ENCODE measurements around the gene DENND1A. TPM values are rescaled to one million over a fixed set of nuclear protein-coding genes. Genes with fewer than 3 reads are reported as not detected.

DENND1A gene
- total RNA-seq, 4 donors from 2014 or later, result 20.9 to 33.6 (median 23.7) TPM

DNA sequence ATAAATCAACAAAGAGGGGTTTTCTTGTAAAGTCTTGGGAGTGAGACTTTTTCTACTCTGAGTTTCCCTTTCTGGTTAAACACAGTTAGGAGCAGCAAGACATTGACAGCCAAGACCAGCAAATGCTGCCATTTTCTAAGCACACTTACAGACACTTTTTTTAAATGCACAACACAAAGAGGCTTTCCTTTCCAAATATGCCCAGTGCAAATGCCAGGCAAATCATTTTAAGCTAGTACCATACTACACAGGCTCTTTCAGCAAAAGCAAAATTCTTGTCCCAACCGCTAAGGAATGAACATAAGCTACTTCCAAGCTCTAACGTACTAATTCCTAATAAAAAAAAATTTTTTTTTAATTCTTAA, 68.2 kb downstream of the DENND1A start:
- TF ChIP-seq POLR2AphosphoS5 (IDR thresholded peaks at IDR 0.05), result no peak
- no peak for TF ChIP-seq POLR2A (IDR thresholded peaks at IDR 0.05)
- TF ChIP-seq, protein P1, sequence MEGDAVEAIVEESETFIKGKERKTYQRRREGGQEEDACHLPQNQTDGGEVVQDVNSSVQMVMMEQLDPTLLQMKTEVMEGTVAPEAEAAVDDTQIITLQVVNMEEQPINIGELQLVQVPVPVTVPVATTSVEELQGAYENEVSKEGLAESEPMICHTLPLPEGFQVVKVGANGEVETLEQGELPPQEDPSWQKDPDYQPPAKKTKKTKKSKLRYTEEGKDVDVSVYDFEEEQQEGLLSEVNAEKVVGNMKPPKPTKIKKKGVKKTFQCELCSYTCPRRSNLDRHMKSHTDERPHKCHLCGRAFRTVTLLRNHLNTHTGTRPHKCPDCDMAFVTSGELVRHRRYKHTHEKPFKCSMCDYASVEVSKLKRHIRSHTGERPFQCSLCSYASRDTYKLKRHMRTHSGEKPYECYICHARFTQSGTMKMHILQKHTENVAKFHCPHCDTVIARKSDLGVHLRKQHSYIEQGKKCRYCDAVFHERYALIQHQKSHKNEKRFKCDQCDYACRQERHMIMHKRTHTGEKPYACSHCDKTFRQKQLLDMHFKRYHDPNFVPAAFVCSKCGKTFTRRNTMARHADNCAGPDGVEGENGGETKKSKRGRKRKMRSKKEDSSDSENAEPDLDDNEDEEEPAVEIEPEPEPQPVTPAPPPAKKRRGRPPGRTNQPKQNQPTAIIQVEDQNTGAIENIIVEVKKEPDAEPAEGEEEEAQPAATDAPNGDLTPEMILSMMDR (IDR thresholded peaks at IDR 0.05), result no peak
- TF ChIP-seq EP300 (IDR thresholded peaks at IDR 0.05), result no peak

DNA sequence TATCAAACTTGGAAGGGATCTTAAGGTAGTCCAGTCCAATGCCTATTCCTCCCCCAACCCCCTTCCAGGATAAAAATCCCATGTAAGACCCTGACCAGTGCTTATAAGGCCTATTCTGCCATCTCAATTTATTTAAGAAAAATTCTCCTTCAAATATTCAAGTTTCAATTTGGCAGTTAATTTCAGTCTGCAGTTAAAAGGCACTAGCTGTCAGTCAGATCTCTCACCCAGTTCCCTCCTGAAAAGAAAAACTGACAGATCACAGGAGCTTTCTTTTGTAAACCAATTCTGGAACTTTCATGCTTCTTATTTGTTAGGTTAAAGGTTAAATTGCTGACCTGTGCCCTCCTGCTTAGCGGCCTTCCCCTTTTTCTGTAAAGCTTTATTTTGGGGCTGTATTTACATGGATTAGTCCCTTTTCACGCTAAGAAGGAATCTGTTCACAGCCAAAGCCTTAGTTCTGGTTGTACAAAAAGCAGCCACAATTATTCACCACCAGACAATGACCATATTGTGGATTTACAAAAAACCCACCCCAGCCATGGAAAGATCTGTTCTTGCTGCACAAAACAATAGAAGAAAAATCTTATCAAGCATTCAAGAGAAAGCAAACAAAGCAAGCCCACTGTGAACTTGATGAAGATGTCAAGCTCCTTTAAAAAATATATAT, 68.7 kb downstream of the DENND1A start:
- Histone ChIP-seq H3K4me1 (peaks cover 0 to 19% (median 0%) of the 10 kb centered on the region in 3 donors), H3K36me3 (no peaks in the 10 kb centered on the region), H3K27me3 (no peaks in the 10 kb centered on the region), H3K9me3 (no peaks in the 10 kb centered on the region), H3K27ac (no peak overlapping the region), H3K4me3 (no peak overlapping the region)
- TF ChIP-seq POLR2AphosphoS5 (IDR thresholded peaks at IDR 0.05), result no peak
- TF ChIP-seq POLR2A (IDR thresholded peaks at IDR 0.05), result no peak
- TF ChIP-seq EP300 (IDR thresholded peaks at IDR 0.05), result no peak
- TF ChIP-seq, protein P1 (IDR thresholded peaks at IDR 0.05), result no peak
- no peak for ATAC-seq
- 55% methylated on average over 1 of the region's 2 CpGs; no CpG with 5 or more reads in 1 of the 2 donors for WGBS, 2 donors (ENCODE audit: low coverage in 1 of 2)

More for the DNA sequence above, 68.2 kb downstream of the DENND1A start:
- no peaks in the 10 kb centered on the region for H3K36me3 ChIP-seq
- ATAC-seq, result no peak
- H3K4me1 ChIP-seq, result peaks cover 0 to 19% (median 0%) of the 10 kb centered on the region in 3 donors
- no peaks in the 10 kb centered on the region for H3K27me3 ChIP-seq
- WGBS, 2 donors (ENCODE audit: low coverage in 1 of 2), result 82 to 92% methylated on average over 2 of the region's 2 CpGs
- H3K4me3 ChIP-seq, result no peak overlapping the region
- no peak overlapping the region for H3K27ac ChIP-seq
- no peaks in the 10 kb centered on the region for H3K9me3 ChIP-seq

DNA sequence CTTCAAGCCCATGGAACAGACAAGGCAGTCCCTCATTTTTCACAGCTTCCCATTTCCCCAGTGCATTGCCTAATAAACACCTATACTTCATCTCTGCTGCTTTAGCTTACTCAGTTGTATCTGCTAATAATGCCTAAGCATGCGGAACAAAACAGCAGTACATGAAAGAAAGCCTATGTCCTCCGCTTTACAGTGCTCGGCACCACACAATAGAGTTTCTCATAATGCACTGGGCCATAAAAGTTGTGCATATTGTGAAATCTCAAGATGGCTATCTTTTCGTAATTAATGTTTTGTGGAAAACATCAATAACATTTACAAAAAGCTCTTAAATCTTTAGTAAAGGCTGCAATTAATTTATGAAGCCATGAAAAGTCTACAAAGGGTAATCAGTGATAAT, 69.3 kb downstream of the DENND1A start:
- Histone ChIP-seq H3K4me1 (peaks cover 0 to 18% (median 0%) of the 10 kb centered on the region in 3 donors), H3K27me3 (no peaks in the 10 kb centered on the region), H3K9me3 (no peaks in the 10 kb centered on the region), H3K36me3 (no peaks in the 10 kb centered on the region), H3K4me3 (no peak overlapping the region), H3K27ac (no peak overlapping the region)
- 86 to 93% methylated on average over 4 of the region's 4 CpGs for WGBS, 2 donors (ENCODE audit: low coverage in 1 of 2)
- ATAC-seq, result no peak
- TF ChIP-seq POLR2A (IDR thresholded peaks at IDR 0.05) (no peak), POLR2AphosphoS5 (IDR thresholded peaks at IDR 0.05) (no peak), EP300 (IDR thresholded peaks at IDR 0.05) (no peak)
- TF ChIP-seq, protein P1 (IDR thresholded peaks at IDR 0.05), result no peak

DNA sequence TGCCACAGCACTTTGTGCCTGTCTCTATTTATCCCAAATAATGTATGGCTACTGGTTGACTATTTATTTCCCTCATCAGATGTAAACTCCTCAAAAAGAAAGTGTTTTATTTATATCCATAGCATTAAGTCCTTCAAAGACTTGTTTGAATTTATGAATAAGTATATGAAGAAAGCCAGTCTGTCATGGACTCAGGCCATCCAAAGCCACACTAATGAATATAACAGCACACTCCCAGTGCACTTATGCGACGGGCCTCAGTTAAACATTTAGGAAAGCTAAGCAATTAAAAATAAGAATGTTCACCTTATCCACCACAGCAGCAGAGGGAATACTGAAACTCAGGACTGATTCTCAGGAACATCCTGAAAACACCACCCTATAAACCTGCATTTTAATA, 77.5 kb downstream of the DENND1A start:
- Histone ChIP-seq H3K4me1 (no peaks in the 10 kb centered on the region), H3K27ac (no peak overlapping the region), H3K27me3 (no peaks in the 10 kb centered on the region), H3K4me3 (no peak overlapping the region), H3K9me3 (peaks cover 0 to 12% (median 0%) of the 10 kb centered on the region in 3 donors), H3K36me3 (peaks cover 0 to 13% of the 10 kb centered on the region in 2 donors)
- 94 to 95% methylated on average over 2 of the region's 2 CpGs for WGBS, 2 donors (ENCODE audit: low coverage in 1 of 2)
- ATAC-seq, result no peak
- no peak for TF ChIP-seq EP300 (IDR thresholded peaks at IDR 0.05)
- TF ChIP-seq, protein P1 (IDR thresholded peaks at IDR 0.05), result no peak
- TF ChIP-seq POLR2A (IDR thresholded peaks at IDR 0.05), result no peak
- no peak for TF ChIP-seq POLR2AphosphoS5 (IDR thresholded peaks at IDR 0.05)

DNA sequence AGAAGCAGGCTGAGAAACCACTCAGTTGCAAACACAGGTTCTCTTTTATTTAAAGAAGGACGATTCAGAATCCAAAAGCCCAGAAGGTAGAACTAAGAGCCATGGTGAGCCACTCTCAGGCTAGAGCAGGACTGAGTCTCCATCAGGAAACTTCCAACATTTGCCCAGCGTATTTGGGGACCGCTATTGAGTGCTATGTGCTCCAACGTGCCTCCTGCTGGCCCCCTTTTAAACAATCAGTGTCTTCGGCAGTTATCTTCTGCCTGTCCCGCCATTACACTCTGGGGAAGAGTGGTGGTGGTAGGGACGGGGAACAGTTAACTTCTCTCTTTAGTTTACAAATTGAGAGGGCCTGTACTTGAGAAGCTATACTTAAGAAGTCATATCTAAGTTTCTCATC, 78.1 kb downstream of the DENND1A start:
- no peak overlapping the region for H3K4me3 ChIP-seq
- no peaks in the 10 kb centered on the region for H3K4me1 ChIP-seq
- peaks cover 0 to 16% of the 10 kb centered on the region in 2 donors for H3K36me3 ChIP-seq
- no peak overlapping the region for H3K27ac ChIP-seq
- 80 to 93% methylated on average over 4 to 7 of the region's 7 CpGs for WGBS, 2 donors (ENCODE audit: low coverage in 1 of 2)
- ATAC-seq, result no peak
- no peaks in the 10 kb centered on the region for H3K27me3 ChIP-seq
- peaks cover 0 to 18% (median 0%) of the 10 kb centered on the region in 3 donors for H3K9me3 ChIP-seq
- TF ChIP-seq EP300 (IDR thresholded peaks at IDR 0.05) (no peak), POLR2A (IDR thresholded peaks at IDR 0.05) (no peak), POLR2AphosphoS5 (IDR thresholded peaks at IDR 0.05) (no peak)
- TF ChIP-seq, protein P1 (IDR thresholded peaks at IDR 0.05), result no peak
